ENCODE measurements around the gene PRKN.

DNA sequence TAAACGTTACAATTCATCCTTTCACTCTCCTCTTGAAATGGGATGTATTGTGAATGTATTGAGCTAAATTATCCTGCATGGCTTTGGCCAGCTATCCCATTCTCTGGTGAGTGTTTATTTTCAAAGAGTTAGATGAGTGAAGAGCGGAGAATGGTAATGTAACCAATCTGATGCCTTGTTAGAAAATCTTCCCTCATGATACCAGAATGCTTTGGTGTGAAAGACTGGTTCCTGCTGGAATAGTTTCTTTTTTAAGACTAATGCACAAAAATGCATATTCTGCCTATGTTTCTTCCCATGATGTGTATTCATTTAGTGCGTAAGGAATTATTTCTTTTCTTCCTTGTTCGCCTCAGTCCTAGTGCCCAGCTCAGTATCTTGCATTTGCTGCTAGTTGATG, 506.7 kb downstream of the PRKN start:
- TF ChIP-seq PATZ1 (CRISPR knock-in tag; IDR thresholded peaks at IDR 0.05; ENCODE audit: borderline replicate concordance) (no peak), ISL1 (CRISPR knock-in tag; IDR thresholded peaks at IDR 0.05) (no peak), ZFP3 (CRISPR knock-in tag; IDR thresholded peaks at IDR 0.05) (no peak)

Measured in SK-N-SH treated with all-trans-retinoic acid at 6 μM for 48 hours (cell line).